Measurements from ENCODE around the gene GPT2.

GPT2 gene

GRCh38 chr16:46883690-46884512 lies at the start of gene GPT2:
GPT2 (plus strand) TSS chr16:46884362; CDS start chr16:46884716, 354 bp downstream.
- DNase-seq (peak; percentile 84), ATAC-seq (replicated peaks) (peak; percentile 96 to 97)
- Mint-ChIP-seq H3K4me3 (peak within 1 kb of the TSS; percentile 86 to 89), H3K27ac (peak within 1 kb of the TSS; percentile 53), H3K36me3 (no peaks in the 10 kb centered on the region), H3K4me1 (peaks cover 4 to 27% of the 10 kb centered on the region in 2 donors), H3K27me3 (peaks cover 12 to 17% of the 10 kb centered on the region in 2 donors), H3K9me3 (no peaks in the 10 kb centered on the region)

GRCh38 chr16:46836534-46837530 lies 47.3 kb upstream of the GPT2 start:
- no peaks in the 10 kb centered on the region for H3K36me3 Mint-ChIP-seq
- ATAC-seq (replicated peaks) (no peak), DNase-seq (no peak)
- peaks cover 11 to 30% of the 10 kb centered on the region in 2 donors for H3K4me1 Mint-ChIP-seq
- H3K27ac Mint-ChIP-seq, result no peak overlapping the region
- H3K9me3 Mint-ChIP-seq, result no peaks in the 10 kb centered on the region
- no peak overlapping the region for H3K4me3 Mint-ChIP-seq
- H3K27me3 Mint-ChIP-seq, result no peaks in the 10 kb centered on the region

DNA sequence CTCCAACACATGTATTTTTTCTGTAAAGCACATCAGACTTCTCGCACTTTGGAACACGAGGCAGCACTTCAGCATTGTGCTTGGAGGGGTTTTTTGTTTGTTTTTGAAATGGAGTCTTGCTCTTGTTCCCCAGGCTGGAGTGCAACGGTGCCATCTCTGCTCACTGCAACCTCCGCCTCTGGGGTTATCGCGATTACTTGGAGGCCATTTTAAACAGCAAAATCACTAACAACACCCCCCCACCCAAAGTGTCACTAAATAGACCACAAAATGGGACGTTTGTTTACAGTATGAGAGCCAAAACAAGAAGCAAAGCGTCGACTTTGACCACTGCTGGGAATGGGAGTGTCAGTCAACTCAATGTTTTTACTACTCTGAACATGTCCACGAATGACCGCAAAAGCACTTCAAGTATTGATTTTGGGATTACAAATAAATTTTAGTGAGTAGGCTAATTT lies 44.1 kb upstream of the GPT2 start:
- ATAC-seq (replicated peaks) (no peak), DNase-seq (no peak)
- Mint-ChIP-seq H3K4me1 (peaks cover 4 to 16% of the 10 kb centered on the region in 2 donors), H3K36me3 (peaks cover 0 to 6% of the 10 kb centered on the region in 2 donors), H3K27ac (no peak overlapping the region), H3K9me3 (peaks cover 0 to 3% of the 10 kb centered on the region in 2 donors), H3K4me3 (no peak overlapping the region), H3K27me3 (no peaks in the 10 kb centered on the region)

- no peaks in the 10 kb centered on the region for H3K27me3 Mint-ChIP-seq
- no peak for ATAC-seq (replicated peaks)
- H3K4me3 Mint-ChIP-seq, result no peak overlapping the region
- H3K36me3 Mint-ChIP-seq, result peaks cover 0 to 6% of the 10 kb centered on the region in 2 donors
- H3K9me3 Mint-ChIP-seq, result peaks cover 0 to 3% of the 10 kb centered on the region in 2 donors
- no peak for DNase-seq
- peaks cover 2 to 6% of the 10 kb centered on the region in 2 donors for H3K4me1 Mint-ChIP-seq
- H3K27ac Mint-ChIP-seq, result no peak overlapping the region
Observed at GRCh38 chr16:46842192-46842895, 41.8 kb upstream of the GPT2 start.

DNA sequence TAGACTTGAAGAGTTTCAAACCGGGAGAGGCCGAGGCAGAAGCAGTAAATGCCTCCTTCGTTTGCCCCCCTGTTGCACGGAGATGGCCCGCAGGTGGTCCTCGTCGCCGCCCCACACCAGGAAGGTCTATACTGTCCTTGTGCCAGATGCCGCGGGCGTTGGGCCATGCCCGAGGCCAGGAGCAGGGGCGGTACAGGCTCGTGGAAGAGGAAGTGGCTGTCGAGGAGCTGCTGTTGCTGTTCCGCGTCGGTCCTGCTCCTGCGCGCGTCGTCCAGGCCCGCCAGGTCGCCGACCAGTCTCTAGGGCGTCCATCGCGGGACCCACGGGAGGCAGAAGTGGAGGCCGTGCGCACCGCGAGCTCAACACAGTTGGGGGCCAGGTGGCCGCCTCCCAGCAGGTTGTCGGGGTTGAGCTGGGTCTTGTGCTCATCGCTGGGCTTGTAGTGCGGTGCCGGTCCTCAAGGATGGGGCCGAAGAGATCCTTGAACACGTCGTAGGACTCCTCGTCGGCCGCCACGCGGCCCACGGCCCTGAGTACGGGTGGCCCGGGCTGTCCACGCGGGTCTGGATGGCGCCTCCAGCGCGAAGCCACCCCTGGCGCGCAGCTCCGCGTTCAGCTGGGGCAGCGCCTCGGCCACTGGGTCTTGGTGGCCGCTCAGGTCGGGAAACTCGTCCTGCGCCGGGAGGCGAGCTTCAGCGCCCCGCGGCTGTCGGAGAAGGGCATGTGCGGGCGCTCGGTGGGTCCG lies 40.1 kb upstream of the GPT2 start:
- Mint-ChIP-seq H3K27ac (no peak overlapping the region), H3K9me3 (peaks cover 0 to 3% of the 10 kb centered on the region in 2 donors), H3K27me3 (no peaks in the 10 kb centered on the region), H3K36me3 (peaks cover 0 to 6% of the 10 kb centered on the region in 2 donors), H3K4me1 (peaks cover 2 to 6% of the 10 kb centered on the region in 2 donors), H3K4me3 (peak overlapping the region; percentile 69 to 78)
- DNase-seq (no peak), ATAC-seq (replicated peaks) (peak; percentile 67)

DNA sequence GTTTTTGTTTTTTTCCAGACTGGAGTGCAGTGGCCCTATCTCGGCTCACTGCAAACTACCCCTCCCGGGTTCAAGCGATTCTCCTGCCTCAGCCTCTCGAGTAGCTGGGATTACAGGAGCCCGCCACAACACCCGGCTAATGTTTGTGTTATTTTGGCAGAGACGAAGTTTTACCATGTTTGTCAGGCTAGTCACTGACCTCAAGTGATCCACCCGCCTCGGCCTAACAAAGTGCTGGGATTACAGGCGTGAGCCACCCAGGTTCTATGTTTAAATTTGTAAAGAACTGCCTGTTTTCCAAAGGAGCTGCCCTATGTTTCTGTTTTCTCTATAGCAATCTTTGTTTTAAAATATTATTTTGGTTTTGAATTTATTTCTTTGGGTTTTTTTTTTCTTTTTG lies 39.4 kb upstream of the GPT2 start:
- Mint-ChIP-seq H3K4me1 (peaks cover 2 to 6% of the 10 kb centered on the region in 2 donors), H3K27ac (no peak overlapping the region), H3K36me3 (peaks cover 0 to 6% of the 10 kb centered on the region in 2 donors), H3K27me3 (no peaks in the 10 kb centered on the region), H3K9me3 (peaks cover 0 to 3% of the 10 kb centered on the region in 2 donors), H3K4me3 (no peak overlapping the region)
- ATAC-seq (replicated peaks) (no peak), DNase-seq (no peak)

DNA sequence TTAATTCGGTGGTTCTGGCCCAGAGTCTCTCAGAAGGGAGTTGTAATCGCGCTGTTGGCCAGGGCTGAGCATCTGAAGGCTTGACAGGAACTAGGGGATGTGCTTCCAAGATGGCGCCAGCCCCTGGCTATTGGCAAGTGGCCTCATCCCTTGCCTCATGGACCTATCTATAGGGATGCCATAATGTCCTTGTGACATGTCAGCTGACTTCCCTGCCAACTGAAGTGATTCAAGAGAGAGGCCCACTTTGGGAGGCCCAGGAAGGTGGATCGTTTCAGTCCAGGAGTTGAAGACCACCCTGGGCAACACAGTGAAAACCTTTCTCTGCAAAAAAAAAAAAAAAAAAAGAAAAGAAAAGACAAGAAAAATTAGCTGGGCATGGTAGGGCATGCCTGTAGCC lies 38.2 kb upstream of the GPT2 start:
- Mint-ChIP-seq H3K36me3 (peaks cover 0 to 6% of the 10 kb centered on the region in 2 donors), H3K9me3 (peaks cover 0 to 3% of the 10 kb centered on the region in 2 donors), H3K27ac (no peak overlapping the region), H3K4me1 (peaks cover 5 to 11% of the 10 kb centered on the region in 2 donors), H3K27me3 (no peaks in the 10 kb centered on the region), H3K4me3 (no peak overlapping the region)
- DNase-seq (no peak), ATAC-seq (replicated peaks) (no peak)

- Mint-ChIP-seq H3K4me1 (peaks cover 4 to 11% of the 10 kb centered on the region in 2 donors), H3K4me3 (no peak overlapping the region), H3K9me3 (no peaks in the 10 kb centered on the region), H3K27ac (no peak overlapping the region), H3K36me3 (no peaks in the 10 kb centered on the region), H3K27me3 (no peaks in the 10 kb centered on the region)
- DNase-seq, result no peak
- no peak for ATAC-seq (replicated peaks)
Observed at GRCh38 chr16:46848768-46849764, 35.1 kb upstream of the GPT2 start.

GRCh38 chr16:46850619-46851555 lies 33.3 kb upstream of the GPT2 start:
- H3K9me3 Mint-ChIP-seq, result no peaks in the 10 kb centered on the region
- ATAC-seq (replicated peaks) (peak; percentile 52 to 54), DNase-seq (no peak)
- no peak overlapping the region for H3K27ac Mint-ChIP-seq
- H3K4me3 Mint-ChIP-seq, result no peak overlapping the region
- H3K27me3 Mint-ChIP-seq, result no peaks in the 10 kb centered on the region
- no peaks in the 10 kb centered on the region for H3K36me3 Mint-ChIP-seq
- peaks cover 5 to 9% of the 10 kb centered on the region in 2 donors for H3K4me1 Mint-ChIP-seq

DNA sequence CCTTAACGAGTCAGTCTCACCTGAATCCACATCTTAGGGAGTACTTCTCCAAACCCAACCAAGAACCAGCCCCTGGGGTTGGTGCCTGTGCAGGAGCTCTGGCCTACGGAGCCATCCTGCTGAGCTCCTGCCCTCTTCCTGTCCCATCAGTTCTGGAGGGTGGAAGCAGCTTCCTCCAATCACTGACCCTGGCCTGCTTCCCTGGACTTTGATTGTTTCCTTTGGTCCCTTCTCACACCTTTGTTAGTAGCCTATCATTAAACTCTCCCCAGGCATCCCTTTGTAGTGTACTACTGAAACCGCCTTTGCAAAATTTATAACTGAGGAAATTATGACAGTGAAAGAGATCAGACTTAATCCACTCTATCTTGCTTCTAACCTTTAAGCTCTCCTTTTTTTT lies 32.0 kb upstream of the GPT2 start:
- ATAC-seq (replicated peaks) (no peak), DNase-seq (no peak)
- H3K27me3 Mint-ChIP-seq, result no peaks in the 10 kb centered on the region
- H3K9me3 Mint-ChIP-seq, result no peaks in the 10 kb centered on the region
- H3K36me3 Mint-ChIP-seq, result no peaks in the 10 kb centered on the region
- H3K27ac Mint-ChIP-seq, result peak overlapping the region; percentile 38
- peaks cover 5 to 9% of the 10 kb centered on the region in 2 donors for H3K4me1 Mint-ChIP-seq
- H3K4me3 Mint-ChIP-seq, result no peak overlapping the region

DNA sequence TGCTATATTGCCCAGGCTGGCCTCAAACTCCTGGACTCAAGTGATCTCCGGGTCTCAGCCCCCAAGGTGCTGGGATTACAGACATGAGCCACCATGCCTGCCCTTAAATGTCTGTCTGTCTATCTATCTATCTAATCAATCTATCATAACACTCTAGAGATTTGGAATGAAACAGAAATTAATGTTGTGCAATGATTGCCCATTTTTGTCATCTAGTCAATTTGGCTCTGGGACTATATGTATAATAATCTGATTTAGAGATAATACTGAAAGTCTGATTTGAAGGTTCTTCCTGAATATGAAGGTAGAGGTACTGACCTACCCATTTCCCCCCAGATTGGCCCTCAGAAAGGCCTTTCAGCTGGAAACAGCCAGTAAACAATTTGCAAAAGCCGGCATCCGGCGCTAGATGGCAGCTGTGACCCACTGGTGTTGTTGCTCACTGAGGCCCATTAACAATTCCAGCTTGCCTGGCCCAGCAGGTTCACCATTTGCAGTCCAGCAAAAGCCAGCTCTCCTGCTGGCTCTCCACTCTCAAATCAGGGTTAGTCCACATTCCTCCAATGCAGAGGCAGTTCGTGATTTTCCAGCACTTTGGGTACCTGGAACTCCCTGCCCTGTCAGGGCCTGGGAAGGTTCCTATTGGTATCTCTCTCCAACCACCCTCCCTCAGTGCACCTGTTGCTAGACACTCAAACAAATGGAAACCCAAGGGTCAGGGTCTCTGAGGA lies 30.3 kb upstream of the GPT2 start:
- ATAC-seq (replicated peaks), result peak; percentile 74 to 79
- no peaks in the 10 kb centered on the region for H3K36me3 Mint-ChIP-seq
- peak; percentile 40 for DNase-seq

More for the DNA sequence above, 30.3 kb upstream of the GPT2 start:
- H3K27ac Mint-ChIP-seq, result no peak overlapping the region
- no peaks in the 10 kb centered on the region for H3K27me3 Mint-ChIP-seq
- H3K4me1 Mint-ChIP-seq, result peaks cover 5 to 9% of the 10 kb centered on the region in 2 donors
- H3K9me3 Mint-ChIP-seq, result no peaks in the 10 kb centered on the region
- H3K4me3 Mint-ChIP-seq, result no peak overlapping the region

All from stimulated activated naive B cell treated with anti-CD40 and anti-IgM and Interleukin-4, amounts not matched to agents 10 μg/mL and 1 μg/mL and 100 μg/mL, for 72 hours (primary cell).